ENCODE measurements around the gene UCK1. TPM values are rescaled to one million over a fixed set of nuclear protein-coding genes. Genes with fewer than 3 reads are reported as not detected.

Gene UCK1
- total RNA-seq, 1 donor from 2014 or later = 22.4 TPM

GRCh38 chr9:131500377-131500776, 30.7 kb downstream of the UCK1 start:
- no peak for TF ChIP-seq CTCF (conservative IDR thresholded peaks at IDR 0.05; ENCODE audit: low read depth, low read length)
- DNase-seq (ENCODE audit: low read depth) = no peak
- H3K4me3 ChIP-seq (ENCODE audit: low read depth, low read length) = no peak overlapping the region

- no peak for TF ChIP-seq CTCF (conservative IDR thresholded peaks at IDR 0.05; ENCODE audit: low read depth, low read length)
- no peak for DNase-seq (ENCODE audit: low read depth)
- no peak overlapping the region for H3K4me3 ChIP-seq (ENCODE audit: low read depth, low read length)
Measured at GRCh38 chr9:131499254-131499767, 31.8 kb downstream of the UCK1 start.

- no peak for TF ChIP-seq CTCF (conservative IDR thresholded peaks at IDR 0.05; ENCODE audit: low read depth, low read length)
- no peak for DNase-seq (ENCODE audit: low read depth)
- H3K4me3 ChIP-seq (ENCODE audit: low read depth, low read length) = no peak overlapping the region
Measured at GRCh38 chr9:131496844-131497405, 34.1 kb downstream of the UCK1 start.

GRCh38 chr9:131495785-131496184, 35.3 kb downstream of the UCK1 start:
- no peak for TF ChIP-seq CTCF (conservative IDR thresholded peaks at IDR 0.05; ENCODE audit: low read depth, low read length)
- H3K4me3 ChIP-seq (ENCODE audit: low read depth, low read length) = no peak overlapping the region
- no peak for DNase-seq (ENCODE audit: low read depth)

GRCh38 chr9:131494296-131494870, 36.7 kb downstream of the UCK1 start:
- H3K4me3 ChIP-seq (ENCODE audit: low read depth, low read length) = no peak overlapping the region
- no peak for TF ChIP-seq CTCF (conservative IDR thresholded peaks at IDR 0.05; ENCODE audit: low read depth, low read length)
- no peak for DNase-seq (ENCODE audit: low read depth)

- DNase-seq (ENCODE audit: low read depth) = no peak
- TF ChIP-seq CTCF (conservative IDR thresholded peaks at IDR 0.05; ENCODE audit: low read depth, low read length) = no peak
- no peak overlapping the region for H3K4me3 ChIP-seq (ENCODE audit: low read depth, low read length)
Measured at GRCh38 chr9:131492070-131492469, 39.0 kb downstream of the UCK1 start.
